ENCODE data around the gene UBE2V1. TPM values are rescaled to one million over a fixed set of nuclear protein-coding genes. Genes with fewer than 3 reads are reported as not detected.
A peak's percentile ranks its signal among the peaks of the same experiment; 100 is the strongest.

The UBE2V1 gene
- total and polyA plus RNA-seq, 2 of the 13 experiments (the other 11 are each of a cell fraction or from before 2014, with no cell fraction given) = 81.3 to 132 TPM

GRCh38 chr20:50112512-50113419 is at the start of gene UBE2V1 (continued):
- TF ChIP-seq, protein P1, sequence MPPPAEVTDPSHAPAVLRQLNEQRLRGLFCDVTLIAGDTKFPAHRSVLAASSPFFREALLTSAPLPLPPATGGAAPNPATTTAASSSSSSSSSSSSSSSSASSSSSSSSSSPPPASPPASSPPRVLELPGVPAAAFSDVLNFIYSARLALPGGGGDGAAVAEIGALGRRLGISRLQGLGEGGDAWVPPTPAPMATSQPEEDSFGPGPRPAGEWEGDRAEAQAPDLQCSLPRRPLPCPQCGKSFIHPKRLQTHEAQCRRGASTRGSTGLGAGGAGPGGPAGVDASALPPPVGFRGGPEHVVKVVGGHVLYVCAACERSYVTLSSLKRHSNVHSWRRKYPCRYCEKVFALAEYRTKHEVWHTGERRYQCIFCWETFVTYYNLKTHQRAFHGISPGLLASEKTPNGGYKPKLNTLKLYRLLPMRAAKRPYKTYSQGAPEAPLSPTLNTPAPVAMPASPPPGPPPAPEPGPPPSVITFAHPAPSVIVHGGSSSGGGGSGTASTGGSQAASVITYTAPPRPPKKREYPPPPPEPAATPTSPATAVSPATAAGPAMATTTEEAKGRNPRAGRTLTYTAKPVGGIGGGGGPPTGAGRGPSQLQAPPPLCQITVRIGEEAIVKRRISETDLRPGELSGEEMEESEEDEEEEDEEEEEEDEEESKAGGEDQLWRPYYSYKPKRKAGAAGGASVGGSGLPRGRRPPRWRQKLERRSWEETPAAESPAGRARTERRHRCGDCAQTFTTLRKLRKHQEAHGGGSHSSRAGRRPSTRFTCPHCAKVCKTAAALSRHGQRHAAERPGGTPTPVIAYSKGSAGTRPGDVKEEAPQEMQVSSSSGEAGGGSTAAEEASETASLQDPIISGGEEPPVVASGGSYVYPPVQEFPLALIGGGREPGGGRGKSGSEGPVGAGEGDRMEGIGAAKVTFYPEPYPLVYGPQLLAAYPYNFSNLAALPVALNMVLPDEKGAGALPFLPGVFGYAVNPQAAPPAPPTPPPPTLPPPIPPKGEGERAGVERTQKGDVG (CRISPR knock-in tag; IDR thresholded peaks at IDR 0.05; ENCODE audit: borderline replicate concordance) = no peak
- TF ChIP-seq ATF1 (CRISPR knock-in tag; IDR thresholded peaks at IDR 0.05) (no peak), ARID2 (CRISPR knock-in tag; IDR thresholded peaks at IDR 0.05; ENCODE audit: borderline replicate concordance) (no peak), ZKSCAN5 (CRISPR knock-in tag; IDR thresholded peaks at IDR 0.05) (no peak), NFATC3 (CRISPR knock-in tag; IDR thresholded peaks at IDR 0.05) (peak; percentile 61; the same call in 1 of the 2 replicates), CEBPB (IDR thresholded peaks at IDR 0.05; ENCODE audit: borderline replicate concordance, low read depth, low read length) (peak; percentile 10; the same call in 1 of the 2 replicates), STAG1 (CRISPR knock-in tag; IDR thresholded peaks at IDR 0.05) (no peak), TGIF2 (CRISPR knock-in tag; IDR thresholded peaks at IDR 0.05) (peak; percentile 92), NR0B2 (CRISPR knock-in tag; IDR thresholded peaks at IDR 0.05) (peak; percentile 91; the same call in 1 of the 2 replicates), YEATS2 (CRISPR knock-in tag; IDR thresholded peaks at IDR 0.05; ENCODE audit: borderline replicate concordance) (peak; percentile 79), ZNF44 (CRISPR knock-in tag; IDR thresholded peaks at IDR 0.05) (no peak; the same call in 1 of the 2 replicates), HCFC1 (IDR thresholded peaks at IDR 0.05; ENCODE audit: low read depth, low read length) (peak; percentile 13; the same call in 1 of the 2 replicates)
- TF ChIP-seq, protein P2, sequence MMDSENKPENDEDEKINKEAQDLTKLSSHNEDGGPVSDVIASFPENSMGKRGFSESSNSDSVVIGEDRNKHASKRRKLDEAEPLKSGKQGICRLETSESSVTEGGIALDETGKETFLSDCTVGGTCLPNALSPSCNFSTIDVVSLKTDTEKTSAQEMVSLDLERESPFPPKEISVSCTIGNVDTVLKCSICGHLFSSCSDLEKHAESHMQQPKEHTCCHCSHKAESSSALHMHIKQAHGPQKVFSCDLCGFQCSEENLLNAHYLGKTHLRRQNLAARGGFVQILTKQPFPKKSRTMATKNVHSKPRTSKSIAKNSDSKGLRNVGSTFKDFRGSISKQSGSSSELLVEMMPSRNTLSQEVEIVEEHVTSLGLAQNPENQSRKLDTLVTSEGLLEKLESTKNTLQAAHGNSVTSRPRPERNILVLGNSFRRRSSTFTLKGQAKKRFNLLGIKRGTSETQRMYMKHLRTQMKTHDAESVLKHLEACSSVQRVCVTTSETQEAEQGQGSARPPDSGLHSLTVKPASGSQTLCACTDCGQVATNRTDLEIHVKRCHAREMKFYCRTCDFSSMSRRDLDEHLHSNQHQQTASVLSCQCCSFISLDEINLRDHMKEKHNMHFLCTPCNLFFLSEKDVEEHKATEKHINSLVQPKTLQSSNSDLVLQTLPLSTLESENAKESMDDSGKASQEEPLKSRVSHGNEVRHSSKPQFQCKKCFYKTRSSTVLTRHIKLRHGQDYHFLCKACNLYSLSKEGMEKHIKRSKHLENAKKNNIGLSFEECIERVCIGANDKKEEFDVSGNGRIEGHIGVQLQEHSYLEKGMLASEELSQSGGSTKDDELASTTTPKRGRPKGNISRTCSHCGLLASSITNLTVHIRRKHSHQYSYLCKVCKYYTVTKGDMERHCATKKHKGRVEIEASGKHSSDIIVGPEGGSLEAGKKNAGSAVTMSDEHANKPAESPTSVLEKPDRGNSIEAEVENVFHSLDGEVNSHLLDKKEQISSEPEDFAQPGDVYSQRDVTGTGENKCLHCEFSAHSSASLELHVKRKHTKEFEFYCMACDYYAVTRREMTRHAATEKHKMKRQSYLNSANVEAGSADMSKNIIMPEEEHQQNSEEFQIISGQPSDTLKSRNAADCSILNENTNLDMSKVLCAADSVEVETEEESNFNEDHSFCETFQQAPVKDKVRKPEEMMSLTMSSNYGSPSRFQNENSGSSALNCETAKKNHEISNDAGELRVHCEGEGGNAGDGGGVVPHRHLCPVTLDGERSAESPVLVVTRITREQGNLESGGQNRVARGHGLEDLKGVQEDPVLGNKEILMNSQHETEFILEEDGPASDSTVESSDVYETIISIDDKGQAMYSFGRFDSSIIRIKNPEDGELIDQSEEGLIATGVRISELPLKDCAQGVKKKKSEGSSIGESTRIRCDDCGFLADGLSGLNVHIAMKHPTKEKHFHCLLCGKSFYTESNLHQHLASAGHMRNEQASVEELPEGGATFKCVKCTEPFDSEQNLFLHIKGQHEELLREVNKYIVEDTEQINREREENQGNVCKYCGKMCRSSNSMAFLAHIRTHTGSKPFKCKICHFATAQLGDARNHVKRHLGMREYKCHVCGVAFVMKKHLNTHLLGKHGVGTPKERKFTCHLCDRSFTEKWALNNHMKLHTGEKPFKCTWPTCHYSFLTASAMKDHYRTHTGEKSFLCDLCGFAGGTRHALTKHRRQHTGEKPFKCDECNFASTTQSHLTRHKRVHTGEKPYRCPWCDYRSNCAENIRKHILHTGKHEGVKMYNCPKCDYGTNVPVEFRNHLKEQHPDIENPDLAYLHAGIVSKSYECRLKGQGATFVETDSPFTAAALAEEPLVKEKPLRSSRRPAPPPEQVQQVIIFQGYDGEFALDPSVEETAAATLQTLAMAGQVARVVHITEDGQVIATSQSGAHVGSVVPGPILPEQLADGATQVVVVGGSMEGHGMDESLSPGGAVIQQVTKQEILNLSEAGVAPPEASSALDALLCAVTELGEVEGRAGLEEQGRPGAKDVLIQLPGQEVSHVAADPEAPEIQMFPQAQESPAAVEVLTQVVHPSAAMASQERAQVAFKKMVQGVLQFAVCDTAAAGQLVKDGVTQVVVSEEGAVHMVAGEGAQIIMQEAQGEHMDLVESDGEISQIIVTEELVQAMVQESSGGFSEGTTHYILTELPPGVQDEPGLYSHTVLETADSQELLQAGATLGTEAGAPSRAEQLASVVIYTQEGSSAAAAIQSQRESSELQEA (CRISPR knock-in tag; IDR thresholded peaks at IDR 0.05; ENCODE audit: not compliant biosample characterization) = peak; percentile 58
- TF ChIP-seq, protein P3, sequence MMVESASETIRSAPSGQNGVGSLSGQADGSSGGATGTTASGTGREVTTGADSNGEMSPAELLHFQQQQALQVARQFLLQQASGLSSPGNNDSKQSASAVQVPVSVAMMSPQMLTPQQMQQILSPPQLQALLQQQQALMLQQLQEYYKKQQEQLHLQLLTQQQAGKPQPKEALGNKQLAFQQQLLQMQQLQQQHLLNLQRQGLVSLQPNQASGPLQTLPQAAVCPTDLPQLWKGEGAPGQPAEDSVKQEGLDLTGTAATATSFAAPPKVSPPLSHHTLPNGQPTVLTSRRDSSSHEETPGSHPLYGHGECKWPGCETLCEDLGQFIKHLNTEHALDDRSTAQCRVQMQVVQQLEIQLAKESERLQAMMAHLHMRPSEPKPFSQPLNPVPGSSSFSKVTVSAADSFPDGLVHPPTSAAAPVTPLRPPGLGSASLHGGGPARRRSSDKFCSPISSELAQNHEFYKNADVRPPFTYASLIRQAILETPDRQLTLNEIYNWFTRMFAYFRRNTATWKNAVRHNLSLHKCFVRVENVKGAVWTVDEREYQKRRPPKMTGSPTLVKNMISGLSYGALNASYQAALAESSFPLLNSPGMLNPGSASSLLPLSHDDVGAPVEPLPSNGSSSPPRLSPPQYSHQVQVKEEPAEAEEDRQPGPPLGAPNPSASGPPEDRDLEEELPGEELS (CRISPR knock-in tag; IDR thresholded peaks at IDR 0.05) = peak; percentile 21; the same call in 1 of the 2 replicates
